ENCODE measurements around the gene APBB2.

APBB2 gene

GRCh38 chr4:40870150-40870549, 344.2 kb downstream of the APBB2 start:
- TF ChIP-seq CTCF (IDR thresholded peaks at IDR 0.05; ENCODE audit: extremely low read depth, missing control alignments): no peak

GRCh38 chr4:40865696-40866095, 348.6 kb downstream of the APBB2 start:
- no peak for TF ChIP-seq CTCF (IDR thresholded peaks at IDR 0.05; ENCODE audit: extremely low read depth, missing control alignments)

More at GRCh38 chr4:40870150-40870549, 344.2 kb downstream of the APBB2 start:
- no peak for DNase-seq (ENCODE audit: low spot score)

GRCh38 chr4:40864531-40864930, 349.8 kb downstream of the APBB2 start:
- DNase-seq (ENCODE audit: low spot score): no peak
- TF ChIP-seq CTCF (IDR thresholded peaks at IDR 0.05; ENCODE audit: extremely low read depth, missing control alignments): no peak

More at GRCh38 chr4:40865696-40866095, 348.6 kb downstream of the APBB2 start:
- DNase-seq (ENCODE audit: low spot score): no peak

- TF ChIP-seq CTCF (IDR thresholded peaks at IDR 0.05; ENCODE audit: extremely low read depth, missing control alignments): no peak
Observed at GRCh38 chr4:40858962-40859361, 355.4 kb downstream of the APBB2 start.

GRCh38 chr4:40857956-40858355, 356.4 kb downstream of the APBB2 start:
- no peak for TF ChIP-seq CTCF (IDR thresholded peaks at IDR 0.05; ENCODE audit: extremely low read depth, missing control alignments)
- DNase-seq (ENCODE audit: low spot score): no peak

More at GRCh38 chr4:40858962-40859361, 355.4 kb downstream of the APBB2 start:
- no peak for DNase-seq (ENCODE audit: low spot score)

GRCh38 chr4:40856840-40857362, 357.4 kb downstream of the APBB2 start:
- TF ChIP-seq CTCF (IDR thresholded peaks at IDR 0.05; ENCODE audit: extremely low read depth, missing control alignments): no peak
- DNase-seq (ENCODE audit: low spot score): peak; percentile 82

- TF ChIP-seq CTCF (IDR thresholded peaks at IDR 0.05; ENCODE audit: extremely low read depth, missing control alignments): no peak
- DNase-seq (ENCODE audit: low spot score): no peak
Observed at GRCh38 chr4:40856277-40856839, 358.0 kb downstream of the APBB2 start.

Data from GM20000 (cell line).